IMR-90 (cell line): ENCODE measurements around the gene SLC6A6. TPM values are rescaled to one million over a fixed set of nuclear protein-coding genes. Genes with fewer than 3 reads are reported as not detected.

ENCODE experiments used
- ATAC-seq: fragments of 200-7000 bp; cut with Tn5 transposase; 2 replicates; pipeline ENCODE4 v1.9.1; 2020; ENCODE audit warnings: low read depth, mild to moderate bottlenecking, moderate library complexity
- BruUV-seq: library from RNA; stranded (reverse); fragments of 400-500 nt; replicated peaks from 2 replicates; lab custom pipeline; 2021; lab: Mats Ljungman, UMichigan
- CTCF ChIA-PET: fragments of 300-600 bp; formaldehyde crosslinking; extraction: SDS; loops from one replicate; lab custom pipeline; 2021; ENCODE audit warnings: antibody characterized with exemption; lab: Yijun Ruan, JAX
- POLR2A ChIA-PET: fragments of 300-600 bp; sonication (Branson Sonifier 250); formaldehyde crosslinking; loops from one replicate; lab custom pipeline; 2022; ENCODE audit warnings: antibody characterized with exemption; ENCODE audit not compliant: unreplicated experiment; lab: Charles Lee
- DNase-seq: peaks from one replicate; pipeline ENCODE4 v3.0.0; 2013
- H2AFZ ChIP-seq: replicated peaks from 2 replicates; pipeline ENCODE3; 2013; ENCODE audit warnings: low read length, mild to moderate bottlenecking; ENCODE audit not compliant: poor library complexity
- H2AK5ac ChIP-seq: 2 replicates; pipeline ENCODE4 v1.6.1; 2013; ENCODE audit warnings: low read depth, low read length, inconsistent platforms
- H2AK9ac ChIP-seq: replicated peaks from 2 replicates; pipeline ENCODE3; 2013; ENCODE audit warnings: mild to moderate bottlenecking, low read depth, low read length, moderate library complexity; ENCODE audit not compliant: poor library complexity
- H2BK120ac ChIP-seq: 2 replicates; pipeline ENCODE4 v1.6.1; 2013; ENCODE audit warnings: low read depth, low read length, inconsistent platforms
- H2BK15ac ChIP-seq: 3 replicates; pipeline ENCODE4 v1.6.1; 2013; ENCODE audit warnings: low read depth, low read length, inconsistent platforms
- H2BK20ac ChIP-seq: 2 replicates; pipeline ENCODE4 v1.6.1; 2013; ENCODE audit warnings: low read depth, mild to moderate bottlenecking, inconsistent platforms, low read length, moderate library complexity
- H2BK5ac ChIP-seq: 2 replicates; pipeline ENCODE4 v1.6.1; 2013; ENCODE audit warnings: mild to moderate bottlenecking, low read depth, low read length, inconsistent platforms; ENCODE audit not compliant: poor library complexity, severe bottlenecking
- H3K14ac ChIP-seq: replicated peaks from 2 replicates; pipeline ENCODE4 v1.6.1; 2013; ENCODE audit warnings: low read depth, low read length, inconsistent platforms
- H3K18ac ChIP-seq: 2 replicates; pipeline ENCODE4 v1.6.1; 2013; ENCODE audit warnings: low read depth, low read length, control low read depth
- H3K23ac ChIP-seq: 2 replicates; pipeline ENCODE4 v1.6.1; 2013; ENCODE audit warnings: low read depth, low read length, inconsistent platforms
- H3K27ac ChIP-seq: 2 replicates; pipeline ENCODE4 v1.5.1; 2013; ENCODE audit warnings: mild to moderate bottlenecking, control low read depth, low read length; ENCODE audit not compliant: insufficient read depth
- H3K27me3 ChIP-seq: 2 replicates; pipeline ENCODE4 v1.6.1; 2013; ENCODE audit warnings: low read length; ENCODE audit not compliant: control insufficient read depth, insufficient read depth
- H3K36me3 ChIP-seq: 2 replicates; pipeline ENCODE4 v1.6.1; 2013; ENCODE audit warnings: low read length, mixed read lengths; ENCODE audit not compliant: control insufficient read depth, insufficient read depth
- H3K4ac ChIP-seq: 2 replicates; pipeline ENCODE4 v1.6.1; 2013; ENCODE audit warnings: low read depth, low read length, inconsistent platforms
- H3K4me1 ChIP-seq: 2 replicates; pipeline ENCODE4 v1.6.1; 2013; ENCODE audit warnings: low read length, mixed read lengths; ENCODE audit not compliant: control insufficient read depth, insufficient read depth
- H3K4me2 ChIP-seq: 2 replicates; pipeline ENCODE4 v1.6.1; 2013; ENCODE audit warnings: low read depth, mild to moderate bottlenecking, control low read depth, low read length, moderate library complexity
- H3K4me3 ChIP-seq: 2 replicates; pipeline ENCODE4 v1.5.1; 2013; ENCODE audit warnings: low read depth, mild to moderate bottlenecking, control low read depth, low read length, moderate library complexity; ENCODE audit not compliant: insufficient read depth
- H3K56ac ChIP-seq: 2 replicates; pipeline ENCODE4 v1.6.1; 2013; ENCODE audit warnings: low read length, inconsistent platforms; ENCODE audit not compliant: insufficient read depth; ENCODE audit errors: extremely low read depth
- H3K79me1 ChIP-seq, 2 experiments: 2 replicates each; pipeline ENCODE4 v1.6.1; 2013; ENCODE audit warnings: low read length in 2 of 2, inconsistent platforms in 1 of 2, low read depth in 1 of 2
- H3K9ac ChIP-seq: 2 replicates; pipeline ENCODE4 v1.6.1; 2013; ENCODE audit warnings: low read depth, low read length, control low read depth
- H3K9me1 ChIP-seq: 2 replicates; pipeline ENCODE4 v1.6.1; 2013; ENCODE audit warnings: low read length, inconsistent platforms; ENCODE audit not compliant: insufficient read depth
- H3K9me3 ChIP-seq: 2 replicates; pipeline ENCODE4 v1.6.1; 2013; ENCODE audit warnings: low read length; ENCODE audit not compliant: control insufficient read depth, insufficient read depth
- H4K20me1 ChIP-seq: 2 replicates; pipeline ENCODE4 v1.6.1; 2013; ENCODE audit warnings: low read length, inconsistent platforms; ENCODE audit not compliant: insufficient read depth
- H4K5ac ChIP-seq: 2 replicates; pipeline ENCODE4 v1.6.1; 2013; ENCODE audit warnings: mild to moderate bottlenecking, low read depth, low read length, control low read depth
- H4K8ac ChIP-seq, 2 experiments: 2 replicates each; pipeline ENCODE4 v1.6.1; 2013; ENCODE audit warnings: low read depth in 2 of 2, low read length in 2 of 2, control low read depth in 1 of 2, inconsistent platforms in 1 of 2
- H4K91ac ChIP-seq: 2 replicates; pipeline ENCODE4 v1.6.1; 2013; ENCODE audit warnings: low read depth, low read length, inconsistent platforms; ENCODE audit not compliant: insufficient read depth
- BHLHE40 ChIP-seq: fragments of 150-350 bp; IDR thresholded peaks from 2 replicates; pipeline ENCODE4 v1.6.1; 2016; ENCODE audit warnings: mild to moderate bottlenecking, low read depth, low read length
- CEBPB ChIP-seq: IDR thresholded peaks from 2 replicates; pipeline ENCODE4 v1.6.1; 2012; ENCODE audit warnings: low read depth, low read length, improper control_type of control experiment
- CHD1 ChIP-seq: IDR thresholded peaks from 2 replicates; pipeline ENCODE4 v1.6.1; 2012; ENCODE audit warnings: low read depth, low read length, improper control_type of control experiment
- CTCF ChIP-seq: conservative IDR thresholded peaks from 2 replicates; pipeline ENCODE4 v1.5.1; 2012; ENCODE audit warnings: mild to moderate bottlenecking, low read depth, low read length, improper control_type of control experiment
- ELK1 ChIP-seq: fragments of 150-350 bp; IDR thresholded peaks from 2 replicates; pipeline ENCODE4 v1.6.1; 2016; ENCODE audit warnings: low read depth, mild to moderate bottlenecking, low read length, moderate library complexity, borderline replicate concordance
- FOS ChIP-seq: fragments of 150-350 bp; IDR thresholded peaks from 2 replicates; pipeline ENCODE4 v1.6.1; 2016; ENCODE audit warnings: low read depth, low read length
- MAFK ChIP-seq: IDR thresholded peaks from 2 replicates; pipeline ENCODE4 v1.6.1; 2012; ENCODE audit warnings: low read depth, low read length, improper control_type of control experiment
- MAZ ChIP-seq: IDR thresholded peaks from 2 replicates; pipeline ENCODE4 v1.6.1; 2012; ENCODE audit warnings: low read depth, mild to moderate bottlenecking, low read length, improper control_type of control experiment, moderate library complexity, borderline replicate concordance
- MXI1 ChIP-seq: IDR thresholded peaks from 2 replicates; pipeline ENCODE4 v1.6.1; 2012; ENCODE audit warnings: low read depth, mild to moderate bottlenecking, low read length, moderate library complexity, borderline replicate concordance
- NFE2L2 ChIP-seq: fragments of 150-350 bp; IDR thresholded peaks from 2 replicates; pipeline ENCODE4 v1.6.1; 2016; ENCODE audit warnings: low read depth, mild to moderate bottlenecking, low read length
- POLR2A ChIP-seq: IDR thresholded peaks from 2 replicates; pipeline ENCODE4 v1.6.1; 2012; ENCODE audit warnings: mild to moderate bottlenecking, low read depth, low read length
- RAD21 ChIP-seq: IDR thresholded peaks from 2 replicates; pipeline ENCODE4 v1.6.1; 2012; ENCODE audit warnings: low read length, improper control_type of control experiment
- RCOR1 ChIP-seq: IDR thresholded peaks from 2 replicates; pipeline ENCODE4 v1.6.1; 2012; ENCODE audit warnings: mild to moderate bottlenecking, low read length, improper control_type of control experiment; ENCODE audit not compliant: insufficient replicate concordance
- RFX5 ChIP-seq: IDR thresholded peaks from 2 replicates; pipeline ENCODE4 v1.8.0; 2012; ENCODE audit warnings: low read depth, mild to moderate bottlenecking, low read length, moderate library complexity
- SMC3 ChIP-seq: fragments of 150-350 bp; IDR thresholded peaks from 2 replicates; pipeline ENCODE4 v1.6.1; 2016; ENCODE audit warnings: low read depth, mild to moderate bottlenecking, antibody characterized with exemption, low read length, moderate library complexity
- USF2 ChIP-seq: fragments of 150-350 bp; IDR thresholded peaks from 2 replicates; pipeline ENCODE4 v1.6.1; 2017; ENCODE audit warnings: mild to moderate bottlenecking, antibody characterized with exemption, low read length, low read depth
- WGBS, 2 experiments: methylation state at CpG; one replicate each; pipeline versions ENCODE4 v1.1.5 to v1.1.7; 2013; ENCODE audit warnings: missing lambda C conversion rate in 2 of 2; ENCODE audit not compliant: insufficient read length in 1 of 2; ENCODE audit errors: extremely low coverage in 2 of 2; 5-methylcytosine and 5-hydroxymethylcytosine counted together
- dilution Hi-C: fragments of 300-500 bp; cut with HindIII; formaldehyde crosslinking; loops from one replicate; pipeline ENCODE4 v1.14.3; 2018; ENCODE audit warnings: low sequenced_read_pairs; ENCODE audit not compliant: unreplicated experiment
- in situ Hi-C: fragments of 300-500 bp; cut with MboI; formaldehyde crosslinking; loops from 3 replicates; pipeline ENCODE4 v1.14.3; 2019; ENCODE audit warnings: low sequenced_read_pairs, inconsistent platforms, mixed read lengths
- intact Hi-C: fragments of 100-400 bp; cut with micrococcal nuclease; formaldehyde crosslinking; loops from 2 replicates; pipeline ENCODE4 v1.10.0; 2022
- polyA plus RNA-seq, 3 experiments: library from polyadenylated mRNA; depleted of rRNA; stranded (reverse); fragments of >200 nt; gene quantifications; 2 replicates each; pipeline ENCODE4 v1.2.3, GENCODE V29; 2012; ENCODE audit warnings: low replicate concordance in 1 of 3
- total RNA-seq: library from RNA; depleted of rRNA; stranded (reverse); fragments of >200 nt; gene quantifications from 2 replicates; pipeline ENCODE4 v1.2.3, GENCODE V29; 2012

SLC6A6 gene
- total and polyA plus RNA-seq, 2 of the 4 experiments (the other 2 are of a cell fraction), result 29.9 to 39.4 TPM

GRCh38 chr3:14389716-14390115 is 12.7 kb upstream of the SLC6A6 start:
- Histone ChIP-seq H3K27me3 (peaks cover 6% of the 10 kb centered on the region; the same call in 1 of the 2 replicates), H3K4me3 (no peak overlapping the region), H3K4me1 (peaks cover 18% of the 10 kb centered on the region), H3K23ac (no peak overlapping the region), H2AK9ac (no peak overlapping the region), H4K20me1 (no peaks in the 10 kb centered on the region), H3K14ac (no peak overlapping the region), H3K79me1 (no peaks in the 10 kb centered on the region), H3K27ac (no peak overlapping the region), H4K5ac (no peak overlapping the region), H2AFZ (no peak overlapping the region), H4K8ac (no peak overlapping the region), H2BK20ac (no peak overlapping the region), H3K56ac (no peak overlapping the region), H3K9ac (no peak overlapping the region), H3K36me3 (no peaks in the 10 kb centered on the region), H2BK15ac (no peak overlapping the region), H3K9me3 (no peaks in the 10 kb centered on the region), H2AK5ac (no peak overlapping the region), H3K4ac (no peak overlapping the region), H3K18ac (no peak overlapping the region), H4K91ac (no peak overlapping the region), H2BK120ac (no peak overlapping the region), H2BK5ac (no peak overlapping the region), H3K4me2 (no peak overlapping the region), H3K9me1 (peaks cover 13% of the 10 kb centered on the region)
- in situ Hi-C loops (no loop called here), dilution Hi-C loops (no loop called here), intact Hi-C loops (no loop called here)
- ATAC-seq (no peak), DNase-seq (no peak)
- BruUV-seq, result no TSS peak
- CTCF ChIA-PET, result no interaction called here
- WGBS, 2 experiments, result 83% methylated on average over 1 of the region's 5 CpGs; no CpG with 5 or more reads in 1 of the 2 experiments
- TF ChIP-seq USF2 (no peak), ELK1 (no peak), NFE2L2 (no peak), SMC3 (no peak), MAFK (no peak), RFX5 (no peak), BHLHE40 (no peak), RAD21 (no peak), FOS (no peak), MXI1 (no peak), MAZ (no peak), CEBPB (no peak), CHD1 (no peak), RCOR1 (no peak), POLR2A (no peak), CTCF (no peak)
- POLR2A ChIA-PET, result no interaction called here
